HG03196 (cell line): ENCODE results near the gene MYOZ2.

Experiments used
- ATAC-seq: cut with Tn5 transposase; IDR thresholded peaks from one replicate; pipeline ENCODE4 v1.9.1; 2021; ENCODE audit not compliant: unreplicated experiment

The MYOZ2 gene

GRCh38 chr4:119237201-119237600, 101.6 kb downstream of the MYOZ2 start:
- ATAC-seq: no peak
